ENCODE measurements around the gene GFOD2. TPM values are rescaled to one million over a fixed set of nuclear protein-coding genes. Genes with fewer than 3 reads are reported as not detected.

Gene GFOD2
- total RNA-seq, 1 donor from 2014 or later = 32.7 TPM

- H3K27ac ChIP-seq = peak overlapping the region; percentile 41
- no peak overlapping the region for H3K4me3 ChIP-seq
- DNase-seq (ENCODE audit: extremely low spot score in 2 of 2) = no peak
- intact Hi-C loops (cut with DNase I) = no loop called here
- H3K36me3 ChIP-seq = peaks cover 0 to 12% of the 10 kb centered on the region in 2 donors
- H3K4me1 ChIP-seq = peaks cover 26% of the 10 kb centered on the region
- H3K27me3 ChIP-seq = no peaks in the 10 kb centered on the region
- no peaks in the 10 kb centered on the region for H3K9me3 ChIP-seq
- TF ChIP-seq POLR2A (IDR thresholded peaks at IDR 0.05) = no peak
- no peak for TF ChIP-seq POLR2AphosphoS5 (IDR thresholded peaks at IDR 0.05; ENCODE audit: insufficient read depth in 1 of 2, low read depth in 1 of 2)
- TF ChIP-seq CTCF (IDR thresholded peaks at IDR 0.05) = no peak
These were observed 33.6 kb downstream of the GFOD2 start for GRCh38 chr16:67685388-67686112.

- Histone ChIP-seq H3K27me3 (no peaks in the 10 kb centered on the region), H3K4me3 (no peak overlapping the region), H3K27ac (no peak overlapping the region), H3K36me3 (peaks cover 0 to 20% of the 10 kb centered on the region in 2 donors), H3K4me1 (peaks cover 28% of the 10 kb centered on the region), H3K9me3 (no peaks in the 10 kb centered on the region)
- TF ChIP-seq CTCF (IDR thresholded peaks at IDR 0.05) (no peak), POLR2A (IDR thresholded peaks at IDR 0.05) (no peak), POLR2AphosphoS5 (IDR thresholded peaks at IDR 0.05; ENCODE audit: insufficient read depth in 1 of 2, low read depth in 1 of 2) (no peak)
- intact Hi-C loops (cut with DNase I) = no loop called here
- no peak for DNase-seq (ENCODE audit: extremely low spot score in 2 of 2)
These were observed 35.3 kb downstream of the GFOD2 start for GRCh38 chr16:67683767-67684166.

GRCh38 chr16:67679935-67680897 lies 38.9 kb downstream of the GFOD2 start:
- no peak for TF ChIP-seq POLR2A (IDR thresholded peaks at IDR 0.05)
- TF ChIP-seq POLR2AphosphoS5 (IDR thresholded peaks at IDR 0.05; ENCODE audit: insufficient read depth in 1 of 2, low read depth in 1 of 2) = no peak
- TF ChIP-seq CTCF (IDR thresholded peaks at IDR 0.05) = no peak
- H3K9me3 ChIP-seq = no peaks in the 10 kb centered on the region
- no peaks in the 10 kb centered on the region for H3K27me3 ChIP-seq
- peaks cover 51% of the 10 kb centered on the region for H3K4me1 ChIP-seq
- peaks cover 0 to 18% of the 10 kb centered on the region in 2 donors for H3K36me3 ChIP-seq
- intact Hi-C loops (cut with DNase I) = no loop called here
- H3K4me3 ChIP-seq = no peak overlapping the region
- DNase-seq (ENCODE audit: extremely low spot score in 2 of 2) = no peak
- H3K27ac ChIP-seq = no peak overlapping the region

GRCh38 chr16:67678354-67679023 lies 40.6 kb downstream of the GFOD2 start:
- Histone ChIP-seq H3K4me1 (peaks cover 52% of the 10 kb centered on the region), H3K27me3 (no peaks in the 10 kb centered on the region), H3K9me3 (no peaks in the 10 kb centered on the region), H3K27ac (peak overlapping the region; percentile 37), H3K4me3 (no peak overlapping the region), H3K36me3 (peaks cover 0 to 11% of the 10 kb centered on the region in 2 donors)
- intact Hi-C loops (cut with DNase I) = no loop called here
- DNase-seq (ENCODE audit: extremely low spot score in 2 of 2) = no peak
- no peak for TF ChIP-seq CTCF (IDR thresholded peaks at IDR 0.05)
- TF ChIP-seq POLR2A (IDR thresholded peaks at IDR 0.05) = no peak
- TF ChIP-seq POLR2AphosphoS5 (IDR thresholded peaks at IDR 0.05; ENCODE audit: insufficient read depth in 1 of 2, low read depth in 1 of 2) = no peak

Measured in vagina (tissue), 2 donors.